Memory B cell (primary cell): ENCODE data around the gene SNN.

ENCODE experiments used
- ATAC-seq: fragments of 150-1000 bp; cut with Tn5 transposase; 2 replicates; pipeline ENCODE4 v1.10.0; 2021; ENCODE audit warnings: low read depth, mild to moderate bottlenecking, moderate library complexity
- DNase-seq, 2 donors: peaks; one replicate each; pipeline ENCODE4 v3.0.0; 2022; ENCODE audit warnings: low spot score in 2 of 2
- H3K27ac Mint-ChIP-seq: one replicate; pipeline ENCODE4 v1.8.0; 2022; ENCODE audit warnings: mild to moderate bottlenecking, moderate library complexity, mixed read lengths
- H3K27me3 Mint-ChIP-seq: one replicate; pipeline ENCODE4 v1.8.0; 2022; ENCODE audit warnings: mixed read lengths
- H3K36me3 Mint-ChIP-seq: one replicate; pipeline ENCODE4 v1.8.0; 2022; ENCODE audit warnings: mild to moderate bottlenecking, mixed read lengths
- H3K4me1 Mint-ChIP-seq: one replicate; pipeline ENCODE4 v1.8.0; 2022; ENCODE audit warnings: mixed read lengths
- H3K4me3 Mint-ChIP-seq: one replicate; pipeline ENCODE4 v1.8.0; 2022; ENCODE audit warnings: mild to moderate bottlenecking, moderate library complexity, mixed read lengths
- H3K9me3 Mint-ChIP-seq: one replicate; pipeline ENCODE4 v1.8.0; 2022; ENCODE audit warnings: mixed read lengths

Gene SNN

GRCh38 chr16:11666103-11667055, 1.9 kb upstream of the SNN start:
- no peaks in the 10 kb centered on the region for H3K9me3 Mint-ChIP-seq
- ATAC-seq = no peak
- peak overlapping the region; percentile 64 for H3K4me3 Mint-ChIP-seq
- DNase-seq = no peak
- peaks cover 3% of the 10 kb centered on the region for H3K36me3 Mint-ChIP-seq
- H3K27me3 Mint-ChIP-seq = no peaks in the 10 kb centered on the region
- peak overlapping the region; percentile 66 for H3K27ac Mint-ChIP-seq
- peaks cover 42% of the 10 kb centered on the region for H3K4me1 Mint-ChIP-seq

- no peak overlapping the region for H3K27ac Mint-ChIP-seq
- ATAC-seq = no peak
- H3K27me3 Mint-ChIP-seq = no peaks in the 10 kb centered on the region
- H3K9me3 Mint-ChIP-seq = no peaks in the 10 kb centered on the region
- no peak for DNase-seq
- peaks cover 51% of the 10 kb centered on the region for H3K4me1 Mint-ChIP-seq
- peak overlapping the region; percentile 64 for H3K4me3 Mint-ChIP-seq
- H3K36me3 Mint-ChIP-seq = peaks cover 5% of the 10 kb centered on the region
These were observed 933 bp upstream of the SNN start for GRCh38 chr16:11667221-11667823.

GRCh38 chr16:11668623-11669379, 546 bp downstream of the SNN start:
- H3K4me1 Mint-ChIP-seq = peaks cover 58% of the 10 kb centered on the region
- H3K27ac Mint-ChIP-seq = peak overlapping the region; percentile 96
- no peak for ATAC-seq
- H3K27me3 Mint-ChIP-seq = no peaks in the 10 kb centered on the region
- DNase-seq = peak in 1 of 2 donors; percentile 60
- peaks cover 7% of the 10 kb centered on the region for H3K36me3 Mint-ChIP-seq
- no peaks in the 10 kb centered on the region for H3K9me3 Mint-ChIP-seq
- H3K4me3 Mint-ChIP-seq = peak overlapping the region; percentile 88

GRCh38 chr16:11669380-11670146, 1.3 kb downstream of the SNN start:
- H3K4me1 Mint-ChIP-seq = peaks cover 58% of the 10 kb centered on the region
- H3K4me3 Mint-ChIP-seq = peak overlapping the region; percentile 88
- peaks cover 7% of the 10 kb centered on the region for H3K36me3 Mint-ChIP-seq
- peak; percentile 24 for ATAC-seq
- no peaks in the 10 kb centered on the region for H3K9me3 Mint-ChIP-seq
- H3K27me3 Mint-ChIP-seq = no peaks in the 10 kb centered on the region
- peak in 1 of 2 donors; percentile 56 for DNase-seq
- H3K27ac Mint-ChIP-seq = peak overlapping the region; percentile 96

GRCh38 chr16:11670171-11671131, 2.2 kb downstream of the SNN start:
- Mint-ChIP-seq H3K27me3 (no peaks in the 10 kb centered on the region), H3K4me1 (peaks cover 56% of the 10 kb centered on the region), H3K4me3 (peak overlapping the region; percentile 88), H3K27ac (peak overlapping the region; percentile 96), H3K9me3 (no peaks in the 10 kb centered on the region), H3K36me3 (peaks cover 9% of the 10 kb centered on the region)
- DNase-seq (peak in 1 of 2 donors; percentile 38), ATAC-seq (peak; percentile 28)

- H3K27me3 Mint-ChIP-seq = no peaks in the 10 kb centered on the region
- H3K36me3 Mint-ChIP-seq = peaks cover 12% of the 10 kb centered on the region
- peak overlapping the region; percentile 88 for H3K4me3 Mint-ChIP-seq
- peaks cover 55% of the 10 kb centered on the region for H3K4me1 Mint-ChIP-seq
- H3K9me3 Mint-ChIP-seq = no peaks in the 10 kb centered on the region
- no peak for ATAC-seq
- H3K27ac Mint-ChIP-seq = peak overlapping the region; percentile 96
- DNase-seq = no peak
These were observed 3.0 kb downstream of the SNN start for GRCh38 chr16:11671271-11671670.

GRCh38 chr16:11671676-11672075, 3.4 kb downstream of the SNN start:
- ATAC-seq (no peak), DNase-seq (no peak)
- H3K27me3 Mint-ChIP-seq = no peaks in the 10 kb centered on the region
- H3K4me3 Mint-ChIP-seq = peak overlapping the region; percentile 88
- peak overlapping the region; percentile 96 for H3K27ac Mint-ChIP-seq
- H3K9me3 Mint-ChIP-seq = no peaks in the 10 kb centered on the region
- H3K4me1 Mint-ChIP-seq = peaks cover 58% of the 10 kb centered on the region
- peaks cover 12% of the 10 kb centered on the region for H3K36me3 Mint-ChIP-seq

- Mint-ChIP-seq H3K27ac (peak overlapping the region; percentile 96), H3K4me3 (peak overlapping the region; percentile 88), H3K36me3 (peaks cover 14% of the 10 kb centered on the region), H3K27me3 (no peaks in the 10 kb centered on the region), H3K9me3 (no peaks in the 10 kb centered on the region), H3K4me1 (peaks cover 63% of the 10 kb centered on the region)
- DNase-seq = peak; percentile 44 to 57
- peak; percentile 45 for ATAC-seq
These were observed 4.2 kb downstream of the SNN start for GRCh38 chr16:11672206-11673090.

- peak overlapping the region; percentile 96 for H3K27ac Mint-ChIP-seq
- H3K9me3 Mint-ChIP-seq = no peaks in the 10 kb centered on the region
- H3K36me3 Mint-ChIP-seq = peaks cover 15% of the 10 kb centered on the region
- no peaks in the 10 kb centered on the region for H3K27me3 Mint-ChIP-seq
- ATAC-seq (no peak), DNase-seq (no peak)
- peak overlapping the region; percentile 88 for H3K4me3 Mint-ChIP-seq
- peaks cover 72% of the 10 kb centered on the region for H3K4me1 Mint-ChIP-seq
These were observed 5.1 kb downstream of the SNN start for GRCh38 chr16:11673091-11674000.

GRCh38 chr16:11674001-11674817, 6.0 kb downstream of the SNN start:
- Mint-ChIP-seq H3K4me3 (peak overlapping the region; percentile 58), H3K9me3 (no peaks in the 10 kb centered on the region), H3K27me3 (no peaks in the 10 kb centered on the region), H3K36me3 (peaks cover 17% of the 10 kb centered on the region), H3K4me1 (peaks cover 74% of the 10 kb centered on the region), H3K27ac (no peak overlapping the region)
- DNase-seq = no peak
- no peak for ATAC-seq
